ENCODE data around the gene NCOA1.
"Not testable (repeated sequence)": the region's sequence is repeated elsewhere in the genome, so short reads cannot be mapped to it uniquely, and the experiment has no call there.

Gene NCOA1

DNA sequence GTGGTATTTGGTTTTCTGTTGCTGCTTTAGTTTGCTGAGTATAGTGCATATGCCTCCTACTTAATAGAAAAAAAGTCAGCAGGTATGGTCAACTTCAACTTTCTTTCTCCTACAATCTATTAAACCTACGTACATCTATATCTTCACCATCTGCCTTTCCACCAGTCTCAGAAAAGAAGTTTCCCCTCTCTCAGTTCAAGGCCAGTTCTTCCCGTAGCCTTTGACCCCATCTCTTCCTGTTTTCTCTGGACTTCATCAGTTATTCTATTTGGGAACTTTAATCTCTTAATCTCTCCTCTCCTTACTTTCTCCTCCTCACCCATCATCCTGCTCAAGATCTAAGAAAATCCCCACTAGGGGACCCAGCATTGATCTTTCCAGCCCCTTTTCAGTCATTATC is 296.5 kb downstream of the NCOA1 start:
- no peaks in the 10 kb centered on the region for H3K36me3 ChIP-seq (ENCODE audit: insufficient read depth, low read length)
- no peaks in the 10 kb centered on the region for H3K9me3 ChIP-seq (ENCODE audit: control insufficient read depth, insufficient read depth, low read length)
- H3K9ac ChIP-seq (ENCODE audit: low read depth, low read length): no peak overlapping the region
- peaks cover 17% of the 10 kb centered on the region for H3K4me1 ChIP-seq (ENCODE audit: insufficient read depth, low read length)

DNA sequence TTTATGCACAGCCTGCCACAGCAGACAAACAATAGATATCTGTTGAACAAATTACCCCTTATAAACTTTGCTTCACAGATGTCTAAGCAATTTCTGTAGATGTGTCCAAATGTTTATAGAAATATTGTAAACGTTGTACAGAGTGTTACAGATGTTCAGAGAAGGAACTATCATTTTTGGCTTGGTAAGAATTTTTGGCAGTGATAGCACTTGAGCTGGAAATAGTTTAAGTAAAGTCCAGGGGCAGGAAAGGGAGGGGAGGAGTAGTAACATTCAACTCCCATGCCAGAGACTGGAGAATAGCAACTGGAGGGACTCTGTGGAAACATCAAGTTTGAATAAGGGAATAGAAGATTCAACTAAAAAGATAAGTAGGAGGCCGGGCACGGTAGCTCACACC is 297.8 kb downstream of the NCOA1 start:
- Histone ChIP-seq H3K36me3 (ENCODE audit: insufficient read depth, low read length) (no peaks in the 10 kb centered on the region), H3K4me1 (ENCODE audit: insufficient read depth, low read length) (peaks cover 17% of the 10 kb centered on the region), H3K9me3 (ENCODE audit: control insufficient read depth, insufficient read depth, low read length) (no peaks in the 10 kb centered on the region), H3K9ac (ENCODE audit: low read depth, low read length) (no peak overlapping the region)

DNA sequence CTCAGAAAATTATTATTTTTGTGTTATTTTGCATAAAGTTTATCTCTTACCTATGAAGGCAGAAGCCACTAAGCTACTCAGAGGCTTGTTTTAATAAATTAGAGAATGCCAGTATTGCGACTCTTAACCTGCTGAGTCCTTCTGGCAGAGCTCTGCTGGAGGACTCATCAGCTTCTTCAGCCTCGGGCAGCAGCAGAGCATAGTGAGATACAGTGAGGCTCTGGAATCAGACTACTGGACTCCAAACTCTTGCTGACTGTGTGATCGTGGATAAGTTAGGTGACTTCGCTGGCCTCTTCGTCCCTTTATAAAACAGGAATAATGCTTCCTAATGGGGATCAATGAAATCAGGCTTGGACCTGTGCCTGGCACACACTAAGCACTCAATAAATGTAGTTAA is 300.4 kb downstream of the NCOA1 start:
- Histone ChIP-seq H3K4me1 (ENCODE audit: insufficient read depth, low read length) (peaks cover 17% of the 10 kb centered on the region), H3K9ac (ENCODE audit: low read depth, low read length) (0 out of 2 replicates have a peak overlapping the region, but pooled peaks have one; percentile 82), H3K36me3 (ENCODE audit: insufficient read depth, low read length) (peaks cover 3% of the 10 kb centered on the region; the same call in 1 of the 2 replicates), H3K9me3 (ENCODE audit: control insufficient read depth, insufficient read depth, low read length) (no peaks in the 10 kb centered on the region)

DNA sequence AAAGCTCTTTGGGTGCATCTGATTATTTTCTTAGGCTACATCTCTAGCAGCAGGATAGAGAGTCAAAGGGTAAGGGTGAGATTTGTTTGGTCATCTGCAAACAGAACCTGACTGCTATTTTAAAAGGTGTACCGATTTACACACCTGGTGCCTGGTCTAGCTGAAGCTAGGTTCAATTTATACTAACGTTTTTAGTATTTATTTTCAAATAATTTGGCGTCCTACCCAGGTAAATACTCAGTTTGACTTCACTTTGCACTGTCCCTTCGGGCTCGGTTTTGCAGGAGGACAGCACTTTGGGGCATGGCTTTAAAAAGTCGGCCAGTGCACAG is 301.5 kb downstream of the NCOA1 start:
- H3K4me1 ChIP-seq (ENCODE audit: insufficient read depth, low read length): peaks cover 17% of the 10 kb centered on the region
- no peaks in the 10 kb centered on the region for H3K9me3 ChIP-seq (ENCODE audit: control insufficient read depth, insufficient read depth, low read length)

GRCh38 chr2:24792874-24793760 is 302.1 kb downstream of the NCOA1 start, which contains the start of the genes CENPO and PTRHD1:
Gene CENPO, plus strand, starts transcription at chr2:24793425. Its CDS starts 495 bp downstream, at chr2:24793920.
Gene PTRHD1, minus strand, starts transcription at chr2:24793391. Its CDS starts 14 bp downstream, at chr2:24793377.
- Histone ChIP-seq H3K4me1 (ENCODE audit: insufficient read depth, low read length) (peaks cover 17% of the 10 kb centered on the region), H3K9me3 (ENCODE audit: control insufficient read depth, insufficient read depth, low read length) (no peaks in the 10 kb centered on the region), H3K36me3 (ENCODE audit: insufficient read depth, low read length) (peaks cover 17% of the 10 kb centered on the region), H3K9ac (ENCODE audit: low read depth, low read length) (peak within 1 kb of the TSS; percentile 82)

More for the DNA sequence above, 301.5 kb downstream of the NCOA1 start:
- Histone ChIP-seq H3K9ac (ENCODE audit: low read depth, low read length) (peak overlapping the region; percentile 82), H3K36me3 (ENCODE audit: insufficient read depth, low read length) (peaks cover 12% of the 10 kb centered on the region)

DNA sequence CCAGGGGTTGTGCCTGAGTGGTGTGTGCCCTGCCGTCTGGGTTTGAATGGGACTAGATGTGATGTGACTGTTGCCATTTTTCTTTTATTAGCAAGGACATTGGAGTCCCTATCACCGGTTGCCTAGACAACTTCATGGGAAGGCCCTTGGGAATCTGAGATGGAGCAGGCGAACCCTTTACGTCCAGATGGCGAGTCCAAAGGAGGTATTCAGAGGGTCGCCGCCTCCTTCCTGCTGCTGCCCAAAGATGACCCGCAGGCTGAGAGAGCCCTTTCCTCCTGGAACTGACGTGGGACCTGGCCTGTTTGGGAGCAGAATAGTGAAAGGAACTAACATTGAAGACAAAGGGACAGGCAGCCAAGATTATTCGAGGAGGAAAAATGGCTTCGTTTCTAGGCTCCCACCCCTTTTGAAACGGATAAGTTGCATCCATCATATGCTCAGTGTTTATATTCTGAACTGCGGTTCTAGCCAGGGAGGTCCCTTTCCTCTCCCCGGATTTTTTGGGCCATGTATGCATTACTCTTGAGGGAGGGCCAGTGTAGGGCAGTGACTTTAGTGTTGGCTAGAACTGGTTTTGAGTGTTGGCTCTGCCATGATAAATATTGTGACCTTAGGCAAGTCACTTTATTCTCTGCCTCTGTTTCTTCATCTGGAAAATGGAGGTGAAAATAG is 302.8 kb downstream of the NCOA1 start:
- Histone ChIP-seq H3K9me3 (ENCODE audit: control insufficient read depth, insufficient read depth, low read length) (no peaks in the 10 kb centered on the region), H3K9ac (ENCODE audit: low read depth, low read length) (peak overlapping the region; percentile 82), H3K36me3 (ENCODE audit: insufficient read depth, low read length) (peaks cover 17% of the 10 kb centered on the region), H3K4me1 (ENCODE audit: insufficient read depth, low read length) (peaks cover 17% of the 10 kb centered on the region)

GRCh38 chr2:24797644-24798043 is 306.6 kb downstream of the NCOA1 start:
- Histone ChIP-seq H3K36me3 (ENCODE audit: insufficient read depth, low read length) (peaks cover 25% of the 10 kb centered on the region), H3K4me1 (ENCODE audit: insufficient read depth, low read length) (no peaks in the 10 kb centered on the region; the same call in 1 of the 2 replicates), H3K9ac (ENCODE audit: low read depth, low read length) (no peak overlapping the region), H3K9me3 (ENCODE audit: control insufficient read depth, insufficient read depth, low read length) (no peaks in the 10 kb centered on the region; the same call in 1 of the 2 replicates)

GRCh38 chr2:24800487-24800886 is 309.4 kb downstream of the NCOA1 start:
- peaks cover 26% of the 10 kb centered on the region for H3K36me3 ChIP-seq (ENCODE audit: insufficient read depth, low read length)
- not testable (repeated sequence) for H3K4me1 ChIP-seq (ENCODE audit: insufficient read depth, low read length); H3K9me3 ChIP-seq (ENCODE audit: control insufficient read depth, insufficient read depth, low read length); H3K9ac ChIP-seq (ENCODE audit: low read depth, low read length)

- H3K36me3 ChIP-seq (ENCODE audit: insufficient read depth, low read length): peaks cover 10% of the 10 kb centered on the region
- not testable (repeated sequence) for H3K4me1 ChIP-seq (ENCODE audit: insufficient read depth, low read length); H3K9me3 ChIP-seq (ENCODE audit: control insufficient read depth, insufficient read depth, low read length); H3K9ac ChIP-seq (ENCODE audit: low read depth, low read length)
Observed at GRCh38 chr2:24805811-24806660, 315.0 kb downstream of the NCOA1 start.

- Histone ChIP-seq H3K4me1 (ENCODE audit: insufficient read depth, low read length) (no peaks in the 10 kb centered on the region), H3K9ac (ENCODE audit: low read depth, low read length) (no peak overlapping the region), H3K36me3 (ENCODE audit: insufficient read depth, low read length) (peaks cover 10% of the 10 kb centered on the region), H3K9me3 (ENCODE audit: control insufficient read depth, insufficient read depth, low read length) (peaks cover 7% of the 10 kb centered on the region)
Observed at GRCh38 chr2:24806661-24807036, 315.6 kb downstream of the NCOA1 start.

- peaks cover 10% of the 10 kb centered on the region for H3K36me3 ChIP-seq (ENCODE audit: insufficient read depth, low read length)
- H3K9me3 ChIP-seq (ENCODE audit: control insufficient read depth, insufficient read depth, low read length): peaks cover 7% of the 10 kb centered on the region
- H3K4me1 ChIP-seq (ENCODE audit: insufficient read depth, low read length): no peaks in the 10 kb centered on the region
- H3K9ac ChIP-seq (ENCODE audit: low read depth, low read length): no peak overlapping the region
Observed at GRCh38 chr2:24809316-24810007, 318.4 kb downstream of the NCOA1 start.

DNA sequence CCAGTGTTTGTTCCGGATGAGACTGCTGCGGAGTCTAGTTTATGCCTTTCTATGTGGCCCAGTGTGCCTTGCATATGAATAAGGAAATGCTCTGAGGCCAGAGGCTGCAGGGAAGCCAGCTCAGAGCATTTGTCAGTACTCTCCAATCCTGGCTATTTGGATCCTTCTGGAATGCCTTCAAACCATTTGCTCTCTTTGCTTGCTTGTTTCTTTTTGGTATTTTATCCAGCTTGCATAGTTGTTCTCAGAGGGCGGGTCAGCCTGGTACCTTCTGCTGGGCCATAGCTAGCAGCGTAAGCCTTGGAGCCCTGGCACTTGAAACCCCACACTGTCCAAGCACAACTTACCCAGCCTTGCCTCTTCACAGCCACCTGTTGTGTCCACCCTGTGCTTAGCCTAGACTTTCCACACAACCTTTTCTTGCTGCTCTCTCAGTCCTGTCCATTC is 322.7 kb downstream of the NCOA1 start:
- Histone ChIP-seq H3K4me1 (ENCODE audit: insufficient read depth, low read length) (no peaks in the 10 kb centered on the region; the same call in 1 of the 2 replicates), H3K9me3 (ENCODE audit: control insufficient read depth, insufficient read depth, low read length) (no peaks in the 10 kb centered on the region), H3K9ac (ENCODE audit: low read depth, low read length) (no peak overlapping the region), H3K36me3 (ENCODE audit: insufficient read depth, low read length) (peaks cover 24% of the 10 kb centered on the region)

GRCh38 chr2:24814516-24814915 is 323.5 kb downstream of the NCOA1 start:
- Histone ChIP-seq H3K9ac (ENCODE audit: low read depth, low read length) (no peak overlapping the region), H3K4me1 (ENCODE audit: insufficient read depth, low read length) (no peaks in the 10 kb centered on the region; the same call in 1 of the 2 replicates), H3K9me3 (ENCODE audit: control insufficient read depth, insufficient read depth, low read length) (no peaks in the 10 kb centered on the region), H3K36me3 (ENCODE audit: insufficient read depth, low read length) (peaks cover 29% of the 10 kb centered on the region)

All from ES-I3 (cell line).